ENCODE results near the gene BIN1. TPM values are rescaled to one million over a fixed set of nuclear protein-coding genes. Genes with fewer than 3 reads are reported as not detected.

BIN1 gene
- polyA plus RNA-seq, 1 of the 3 experiments (the other 2 are of a cell fraction), result 40.3 TPM

GRCh38 chr2:127014224-127014623 is 92.7 kb downstream of the BIN1 start:
- Histone ChIP-seq H3K27me3 (ENCODE audit: insufficient read depth) (peaks cover 14% of the 10 kb centered on the region; the same call in 1 of the 2 replicates), H3K79me2 (ENCODE audit: insufficient read depth) (no peaks in the 10 kb centered on the region), H3K4me3 (ENCODE audit: low read depth in 2 of 2, low read length in 1 of 2) (no peak overlapping the region), H3K4me2 (peak overlapping the region; percentile 45; the same call in 1 of the 2 replicates), H4K20me1 (ENCODE audit: insufficient read depth) (no peaks in the 10 kb centered on the region), H3K27ac (ENCODE audit: low read depth in 2 of 2, low read length in 1 of 2) (no peak overlapping the region), H3K4me1 (ENCODE audit: control insufficient read depth in 1 of 2, insufficient read depth in 2 of 2, low read depth in 1 of 2, low read length in 1 of 2) (peaks cover 3% of the 10 kb centered on the region in 2 experiments; a peak in 2 of 4 replicates), H3K36me3 (replicated peaks in 1 of 2; ENCODE audit: control insufficient read depth in 1 of 2, insufficient read depth in 2 of 2, low read length in 1 of 2) (no peaks in the 10 kb centered on the region), H3K9me3 (no peaks in the 10 kb centered on the region), H3F3A (replicated peaks; ENCODE audit: insufficient read depth) (no peaks in the 10 kb centered on the region), H2AFZ (ENCODE audit: low read depth) (no peak overlapping the region), H3K9me2 (no peaks in the 10 kb centered on the region), H3K9ac (no peak overlapping the region)
- CTCF ChIA-PET, result interaction anchor here (1.3 kb wide), 2 partner anchors 9 to 11 kb away, joined by 4 to 9 read pairs; no protein-coding TSS in a partner anchor
- POLR2A ChIA-PET, result no interaction called here
- TF ChIP-seq RCOR1 (IDR thresholded peaks at IDR 0.05; ENCODE audit: low read length) (no peak), NRF1 (IDR thresholded peaks at IDR 0.05; ENCODE audit: low read depth, low read length) (no peak), MEF2A (IDR thresholded peaks at IDR 0.05; ENCODE audit: borderline replicate concordance, low read depth) (no peak), FOSL2 (IDR thresholded peaks at IDR 0.05; ENCODE audit: borderline replicate concordance, low read depth) (no peak), RAD21 (IDR thresholded peaks at IDR 0.05; ENCODE audit: low read length) (no peak), SMC3 (IDR thresholded peaks at IDR 0.05; ENCODE audit: low read depth, low read length) (no peak), REST (IDR thresholded peaks at IDR 0.05; ENCODE audit: low read depth, low read length) (no peak)
- TF ChIP-seq, protein P1, sequence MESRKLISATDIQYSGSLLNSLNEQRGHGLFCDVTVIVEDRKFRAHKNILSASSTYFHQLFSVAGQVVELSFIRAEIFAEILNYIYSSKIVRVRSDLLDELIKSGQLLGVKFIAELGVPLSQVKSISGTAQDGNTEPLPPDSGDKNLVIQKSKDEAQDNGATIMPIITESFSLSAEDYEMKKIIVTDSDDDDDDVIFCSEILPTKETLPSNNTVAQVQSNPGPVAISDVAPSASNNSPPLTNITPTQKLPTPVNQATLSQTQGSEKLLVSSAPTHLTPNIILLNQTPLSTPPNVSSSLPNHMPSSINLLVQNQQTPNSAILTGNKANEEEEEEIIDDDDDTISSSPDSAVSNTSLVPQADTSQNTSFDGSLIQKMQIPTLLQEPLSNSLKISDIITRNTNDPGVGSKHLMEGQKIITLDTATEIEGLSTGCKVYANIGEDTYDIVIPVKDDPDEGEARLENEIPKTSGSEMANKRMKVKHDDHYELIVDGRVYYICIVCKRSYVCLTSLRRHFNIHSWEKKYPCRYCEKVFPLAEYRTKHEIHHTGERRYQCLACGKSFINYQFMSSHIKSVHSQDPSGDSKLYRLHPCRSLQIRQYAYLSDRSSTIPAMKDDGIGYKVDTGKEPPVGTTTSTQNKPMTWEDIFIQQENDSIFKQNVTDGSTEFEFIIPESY (IDR thresholded peaks at IDR 0.05; ENCODE audit: borderline replicate concordance, low read depth), result no peak
- TF ChIP-seq, protein P2, sequence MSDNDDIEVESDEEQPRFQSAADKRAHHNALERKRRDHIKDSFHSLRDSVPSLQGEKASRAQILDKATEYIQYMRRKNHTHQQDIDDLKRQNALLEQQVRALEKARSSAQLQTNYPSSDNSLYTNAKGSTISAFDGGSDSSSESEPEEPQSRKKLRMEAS (IDR thresholded peaks at IDR 0.05; ENCODE audit: low read depth), result no peak
- no peak for DNase-seq
- WGBS (ENCODE audit: low lambda C conversion rate), result 13% methylated on average over 1 of the region's 1 CpG

DNA sequence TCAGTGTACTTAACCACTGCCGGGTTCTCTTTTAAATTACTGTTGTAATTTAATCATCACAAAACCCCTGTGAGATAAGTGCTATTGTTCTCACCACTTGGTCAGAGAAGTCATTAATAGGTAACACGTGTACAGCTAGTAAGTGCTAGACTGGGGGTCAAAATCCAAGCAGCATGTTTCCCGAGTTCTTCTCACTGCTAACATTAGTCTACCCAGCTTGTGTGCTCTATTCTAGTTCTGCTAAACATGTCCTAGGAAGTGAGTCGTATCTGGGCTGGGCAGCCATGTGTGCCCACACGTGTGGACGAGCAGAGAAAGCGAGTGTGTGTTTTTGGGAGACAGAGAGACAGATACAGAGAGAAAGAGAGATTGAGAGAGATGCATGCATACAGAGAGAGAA is 94.1 kb downstream of the BIN1 start:
- Histone ChIP-seq H3K27me3 (ENCODE audit: insufficient read depth) (peaks cover 7% of the 10 kb centered on the region; the same call in 1 of the 2 replicates), H3K4me3 (ENCODE audit: low read depth in 2 of 2, low read length in 1 of 2) (no peak overlapping the region), H4K20me1 (ENCODE audit: insufficient read depth) (no peaks in the 10 kb centered on the region), H3F3A (replicated peaks; ENCODE audit: insufficient read depth) (no peaks in the 10 kb centered on the region), H3K79me2 (ENCODE audit: insufficient read depth) (no peaks in the 10 kb centered on the region), H2AFZ (ENCODE audit: low read depth) (no peak overlapping the region), H3K4me1 (ENCODE audit: control insufficient read depth in 1 of 2, insufficient read depth in 2 of 2, low read depth in 1 of 2, low read length in 1 of 2) (peaks cover 3 to 5% of the 10 kb centered on the region in 2 experiments; a peak in 2 of 4 replicates), H3K9me2 (no peaks in the 10 kb centered on the region), H3K9me3 (no peaks in the 10 kb centered on the region), H3K4me2 (no peak overlapping the region), H3K9ac (no peak overlapping the region), H3K36me3 (replicated peaks in 1 of 2; ENCODE audit: control insufficient read depth in 1 of 2, insufficient read depth in 2 of 2, low read length in 1 of 2) (no peaks in the 10 kb centered on the region), H3K27ac (ENCODE audit: low read depth in 2 of 2, low read length in 1 of 2) (no peak overlapping the region)
- 39% methylated on average over 7 of the region's 7 CpGs for WGBS (ENCODE audit: low lambda C conversion rate)
- no peak for DNase-seq
- CTCF ChIA-PET, result interaction anchor here (2.3 kb wide), 1 partner anchor 12 kb away, joined by 6 read pairs; no protein-coding TSS in a partner anchor
- POLR2A ChIA-PET, result no interaction called here
- no peak for TF ChIP-seq GABPA (IDR thresholded peaks at IDR 0.05; ENCODE audit: low read depth)
- no peak for TF ChIP-seq ELF1 (IDR thresholded peaks at IDR 0.05)
- no peak for TF ChIP-seq FOXM1 (IDR thresholded peaks at IDR 0.05; ENCODE audit: low read depth)
- no peak for TF ChIP-seq MEF2A (IDR thresholded peaks at IDR 0.05; ENCODE audit: borderline replicate concordance, low read depth)
- TF ChIP-seq, protein P3, sequence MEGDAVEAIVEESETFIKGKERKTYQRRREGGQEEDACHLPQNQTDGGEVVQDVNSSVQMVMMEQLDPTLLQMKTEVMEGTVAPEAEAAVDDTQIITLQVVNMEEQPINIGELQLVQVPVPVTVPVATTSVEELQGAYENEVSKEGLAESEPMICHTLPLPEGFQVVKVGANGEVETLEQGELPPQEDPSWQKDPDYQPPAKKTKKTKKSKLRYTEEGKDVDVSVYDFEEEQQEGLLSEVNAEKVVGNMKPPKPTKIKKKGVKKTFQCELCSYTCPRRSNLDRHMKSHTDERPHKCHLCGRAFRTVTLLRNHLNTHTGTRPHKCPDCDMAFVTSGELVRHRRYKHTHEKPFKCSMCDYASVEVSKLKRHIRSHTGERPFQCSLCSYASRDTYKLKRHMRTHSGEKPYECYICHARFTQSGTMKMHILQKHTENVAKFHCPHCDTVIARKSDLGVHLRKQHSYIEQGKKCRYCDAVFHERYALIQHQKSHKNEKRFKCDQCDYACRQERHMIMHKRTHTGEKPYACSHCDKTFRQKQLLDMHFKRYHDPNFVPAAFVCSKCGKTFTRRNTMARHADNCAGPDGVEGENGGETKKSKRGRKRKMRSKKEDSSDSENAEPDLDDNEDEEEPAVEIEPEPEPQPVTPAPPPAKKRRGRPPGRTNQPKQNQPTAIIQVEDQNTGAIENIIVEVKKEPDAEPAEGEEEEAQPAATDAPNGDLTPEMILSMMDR (IDR thresholded peaks at IDR 0.05), result no peak
- TF ChIP-seq FOSL2 (IDR thresholded peaks at IDR 0.05; ENCODE audit: borderline replicate concordance, low read depth), result no peak
- TF ChIP-seq, protein P2 (IDR thresholded peaks at IDR 0.05; ENCODE audit: low read depth), result no peak
- TF ChIP-seq GATA2 (CRISPR knock-in tag; IDR thresholded peaks at IDR 0.05), result no peak
- TF ChIP-seq SIN3A (IDR thresholded peaks at IDR 0.05; ENCODE audit: borderline replicate concordance, low read depth, low read length), result no peak
- no peak for TF ChIP-seq TCF12 (IDR thresholded peaks at IDR 0.05)
- TF ChIP-seq EP300 (IDR thresholded peaks at IDR 0.05; ENCODE audit: borderline replicate concordance in 1 of 2, low read depth in 1 of 2, low read length in 1 of 2), result no peak
- TF ChIP-seq NRF1 (IDR thresholded peaks at IDR 0.05; ENCODE audit: low read depth, low read length), result no peak
- TF ChIP-seq TEAD4 (IDR thresholded peaks at IDR 0.05; ENCODE audit: borderline replicate concordance, insufficient read depth), result no peak
- TF ChIP-seq SMC3 (IDR thresholded peaks at IDR 0.05; ENCODE audit: low read depth, low read length), result no peak
- no peak for TF ChIP-seq JUND (IDR thresholded peaks at IDR 0.05)
- no peak for TF ChIP-seq RAD21 (IDR thresholded peaks at IDR 0.05; ENCODE audit: low read length)
